NCI-H446 treated with DMSO at 0.1 percent for 48 hours (cell line): ENCODE results near the gene NPY2R.

Experiments used
- DNase-seq: peaks from one replicate; lab custom pipeline; 2025; lab: John Stamatoyannopoulos, UW

Gene NPY2R

GRCh38 chr4:155208258-155209054, at the start of gene NPY2R:
Gene NPY2R, plus strand, starts transcription at chr4:155208636. Its CDS starts 5,304 bp downstream, at chr4:155213940.
- no peak for DNase-seq

GRCh38 chr4:155161357-155161756, 47.1 kb upstream of the NPY2R start:
- DNase-seq: no peak

- no peak for DNase-seq
Measured at GRCh38 chr4:155164718-155165117, 43.7 kb upstream of the NPY2R start.

GRCh38 chr4:155170569-155170968, 37.9 kb upstream of the NPY2R start:
- DNase-seq: no peak

GRCh38 chr4:155173371-155173770, 35.1 kb upstream of the NPY2R start:
- no peak for DNase-seq

GRCh38 chr4:155174668-155175067, 33.8 kb upstream of the NPY2R start:
- no peak for DNase-seq

GRCh38 chr4:155179216-155179615, 29.2 kb upstream of the NPY2R start:
- no peak for DNase-seq

- DNase-seq: no peak
Measured at GRCh38 chr4:155186972-155187371, 21.5 kb upstream of the NPY2R start.

GRCh38 chr4:155187989-155188388, 20.4 kb upstream of the NPY2R start:
- no peak for DNase-seq

GRCh38 chr4:155190099-155190498, 18.3 kb upstream of the NPY2R start:
- no peak for DNase-seq

GRCh38 chr4:155197757-155198156, 10.7 kb upstream of the NPY2R start:
- DNase-seq: no peak

- no peak for DNase-seq
Measured at GRCh38 chr4:155207534-155208257, 740 bp upstream of the NPY2R start.

- no peak for DNase-seq
Measured at GRCh38 chr4:155220025-155220424, 11.6 kb downstream of the NPY2R start.

GRCh38 chr4:155227131-155227530, 18.7 kb downstream of the NPY2R start:
- no peak for DNase-seq

- no peak for DNase-seq
Measured at GRCh38 chr4:155228713-155229112, 20.3 kb downstream of the NPY2R start.

- DNase-seq: no peak
Measured at GRCh38 chr4:155232432-155232831, 24.0 kb downstream of the NPY2R start.

GRCh38 chr4:155234206-155234605, 25.8 kb downstream of the NPY2R start:
- DNase-seq: no peak

GRCh38 chr4:155237567-155237966, 29.1 kb downstream of the NPY2R start:
- no peak for DNase-seq

GRCh38 chr4:155241225-155241624, 32.8 kb downstream of the NPY2R start:
- DNase-seq: no peak

- no peak for DNase-seq
Measured at GRCh38 chr4:155241664-155242063, 33.2 kb downstream of the NPY2R start.

- DNase-seq: no peak
Measured at GRCh38 chr4:155245105-155245504, 36.7 kb downstream of the NPY2R start.

- no peak for DNase-seq
Measured at GRCh38 chr4:155248002-155248896, 39.8 kb downstream of the NPY2R start.
